ENCODE results near the gene CACNA1A.

The CACNA1A gene

DNA sequence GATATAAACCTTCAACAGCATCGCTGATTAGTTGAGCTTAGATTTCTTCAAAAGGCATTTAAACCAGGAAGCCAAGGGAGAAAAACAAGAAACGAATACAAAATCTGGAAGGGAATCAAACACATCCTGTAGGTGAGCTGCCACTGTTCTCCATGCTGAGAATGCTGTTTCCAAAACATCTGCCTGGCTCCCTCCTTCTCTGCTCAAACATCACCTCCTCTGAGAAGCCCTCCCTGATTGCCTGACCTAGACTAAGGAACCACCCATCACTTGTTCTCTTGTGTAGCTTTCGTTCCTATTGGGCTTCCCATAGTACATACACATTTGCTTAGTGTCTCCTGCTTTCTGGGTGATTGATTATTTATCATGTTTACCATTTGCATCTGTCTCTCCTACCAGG, 152.7 kb downstream of the CACNA1A start:
- Mint-ChIP-seq H3K27ac (no peak overlapping the region), H3K36me3 (no peaks in the 10 kb centered on the region), H3K27me3 (peaks cover 10% of the 10 kb centered on the region), H3K9me3 (peaks cover 3% of the 10 kb centered on the region), H3K4me3 (no peak overlapping the region), H3K4me1 (no peaks in the 10 kb centered on the region)
- no peak for DNase-seq (ENCODE audit: low spot score in 2 of 2)
- no peak for ATAC-seq (ENCODE audit: low read depth)

- Mint-ChIP-seq H3K27ac (no peak overlapping the region), H3K36me3 (peaks cover 2% of the 10 kb centered on the region), H3K4me1 (no peaks in the 10 kb centered on the region), H3K4me3 (no peak overlapping the region), H3K27me3 (peaks cover 19% of the 10 kb centered on the region), H3K9me3 (peaks cover 5% of the 10 kb centered on the region)
- ATAC-seq (ENCODE audit: low read depth): no peak
- no peak for DNase-seq (ENCODE audit: low spot score in 2 of 2)
These were observed 155.5 kb downstream of the CACNA1A start for GRCh38 chr19:13350759-13351158.

- Mint-ChIP-seq H3K27me3 (peaks cover 17% of the 10 kb centered on the region), H3K9me3 (peaks cover 5% of the 10 kb centered on the region), H3K27ac (no peak overlapping the region), H3K36me3 (peaks cover 2% of the 10 kb centered on the region), H3K4me1 (no peaks in the 10 kb centered on the region), H3K4me3 (no peak overlapping the region)
- DNase-seq (ENCODE audit: low spot score in 2 of 2) (no peak), ATAC-seq (ENCODE audit: low read depth) (no peak)
These were observed 156.2 kb downstream of the CACNA1A start for GRCh38 chr19:13350072-13350471.

- Mint-ChIP-seq H3K4me3 (no peak overlapping the region), H3K4me1 (no peaks in the 10 kb centered on the region), H3K27me3 (peaks cover 10% of the 10 kb centered on the region), H3K27ac (no peak overlapping the region), H3K9me3 (peaks cover 5% of the 10 kb centered on the region), H3K36me3 (peaks cover 2% of the 10 kb centered on the region)
- DNase-seq (ENCODE audit: low spot score in 2 of 2) (no peak), ATAC-seq (ENCODE audit: low read depth) (no peak)
These were observed 158.9 kb downstream of the CACNA1A start for GRCh38 chr19:13347367-13347766.

- no peak for DNase-seq (ENCODE audit: low spot score in 2 of 2)
- H3K36me3 Mint-ChIP-seq: peaks cover 2% of the 10 kb centered on the region
- no peaks in the 10 kb centered on the region for H3K4me1 Mint-ChIP-seq
- no peak overlapping the region for H3K27ac Mint-ChIP-seq
- H3K9me3 Mint-ChIP-seq: peaks cover 9% of the 10 kb centered on the region
- peaks cover 17% of the 10 kb centered on the region for H3K27me3 Mint-ChIP-seq
- no peak overlapping the region for H3K4me3 Mint-ChIP-seq
- ATAC-seq (ENCODE audit: low read depth): no peak
These were observed 162.8 kb downstream of the CACNA1A start for GRCh38 chr19:13343514-13343913.

- Mint-ChIP-seq H3K4me1 (no peaks in the 10 kb centered on the region), H3K36me3 (no peaks in the 10 kb centered on the region), H3K27me3 (peaks cover 18% of the 10 kb centered on the region), H3K27ac (no peak overlapping the region), H3K4me3 (no peak overlapping the region), H3K9me3 (peaks cover 7% of the 10 kb centered on the region)
- ATAC-seq (ENCODE audit: low read depth) (no peak), DNase-seq (ENCODE audit: low spot score in 2 of 2) (no peak)
These were observed 163.6 kb downstream of the CACNA1A start for GRCh38 chr19:13342672-13343071.

DNA sequence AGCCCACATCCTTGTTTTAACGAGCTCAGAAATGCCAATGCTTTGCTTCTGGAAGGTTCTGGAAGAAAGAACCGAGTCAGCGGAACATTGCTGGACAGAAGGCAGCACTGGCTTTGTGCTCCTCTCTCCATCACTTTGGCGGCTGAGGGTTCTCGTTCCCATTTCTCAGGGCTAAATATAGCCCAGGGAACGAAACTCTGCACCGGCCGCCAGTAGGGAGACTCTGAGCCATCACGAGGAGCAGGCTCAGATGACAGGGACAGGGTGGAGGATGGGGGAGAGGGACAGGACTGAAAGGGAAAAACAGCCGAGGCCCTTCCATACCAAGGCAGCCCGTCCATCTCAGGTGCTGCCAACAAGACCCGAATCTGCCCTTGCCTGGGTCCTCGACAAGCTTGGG, 166.4 kb downstream of the CACNA1A start:
- DNase-seq (ENCODE audit: low spot score in 2 of 2) (no peak), ATAC-seq (ENCODE audit: low read depth) (no peak)
- Mint-ChIP-seq H3K36me3 (no peaks in the 10 kb centered on the region), H3K27me3 (peaks cover 18% of the 10 kb centered on the region), H3K4me3 (no peak overlapping the region), H3K9me3 (peaks cover 5% of the 10 kb centered on the region), H3K27ac (no peak overlapping the region), H3K4me1 (no peaks in the 10 kb centered on the region)

DNA sequence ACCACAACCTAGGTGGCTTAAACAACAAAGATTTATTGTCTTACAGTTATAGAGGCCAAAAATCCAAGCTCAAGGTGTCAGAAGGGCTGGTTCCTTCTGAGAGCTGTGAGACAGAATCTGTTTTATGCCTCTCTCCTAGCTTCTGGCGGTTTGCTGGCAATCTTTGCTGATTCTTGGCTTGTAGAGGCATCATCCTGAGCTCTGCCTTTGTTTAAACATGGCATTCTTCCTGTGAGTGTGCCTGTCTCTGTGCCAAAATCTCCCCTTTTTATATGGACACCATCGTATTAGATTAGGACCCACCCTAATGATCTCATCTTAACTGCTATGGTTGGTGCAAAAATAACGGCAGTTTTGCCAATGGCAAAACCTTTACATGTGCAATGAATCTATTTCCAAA, 169.1 kb downstream of the CACNA1A start:
- DNase-seq (ENCODE audit: low spot score in 2 of 2): no peak
- Mint-ChIP-seq H3K36me3 (peaks cover 2% of the 10 kb centered on the region), H3K4me3 (no peak overlapping the region), H3K27ac (no peak overlapping the region), H3K4me1 (no peaks in the 10 kb centered on the region), H3K9me3 (peaks cover 6% of the 10 kb centered on the region), H3K27me3 (peaks cover 28% of the 10 kb centered on the region)
- no peak for ATAC-seq (ENCODE audit: low read depth)

GRCh38 chr19:13334801-13335481, 171.3 kb downstream of the CACNA1A start:
- Mint-ChIP-seq H3K4me1 (no peaks in the 10 kb centered on the region), H3K4me3 (no peak overlapping the region), H3K36me3 (peaks cover 2% of the 10 kb centered on the region), H3K27ac (no peak overlapping the region), H3K9me3 (peaks cover 3% of the 10 kb centered on the region), H3K27me3 (peaks cover 25% of the 10 kb centered on the region)
- DNase-seq (ENCODE audit: low spot score in 2 of 2) (no peak), ATAC-seq (ENCODE audit: low read depth) (no peak)

DNA sequence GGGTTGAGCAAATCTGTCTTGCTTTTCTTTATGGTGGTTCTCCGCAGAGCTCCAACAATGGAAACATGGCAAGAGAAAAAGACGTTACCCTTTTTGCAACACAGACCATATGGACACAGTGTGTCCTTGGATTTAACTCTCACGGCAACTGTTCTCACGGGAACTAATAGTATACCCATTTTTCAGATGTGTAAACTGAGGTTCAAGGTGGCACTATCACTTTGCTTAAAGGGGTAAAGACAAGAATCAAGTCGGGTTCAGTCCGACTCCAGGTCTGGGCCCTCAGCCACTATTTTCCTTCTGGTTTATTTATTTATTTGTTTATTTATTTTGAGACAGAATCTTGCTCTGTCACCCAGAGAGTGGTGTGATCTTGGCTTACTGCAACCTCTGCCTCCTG, 176.0 kb downstream of the CACNA1A start:
- H3K36me3 Mint-ChIP-seq: peaks cover 2% of the 10 kb centered on the region
- H3K9me3 Mint-ChIP-seq: peaks cover 1% of the 10 kb centered on the region
- H3K27ac Mint-ChIP-seq: no peak overlapping the region

DNA sequence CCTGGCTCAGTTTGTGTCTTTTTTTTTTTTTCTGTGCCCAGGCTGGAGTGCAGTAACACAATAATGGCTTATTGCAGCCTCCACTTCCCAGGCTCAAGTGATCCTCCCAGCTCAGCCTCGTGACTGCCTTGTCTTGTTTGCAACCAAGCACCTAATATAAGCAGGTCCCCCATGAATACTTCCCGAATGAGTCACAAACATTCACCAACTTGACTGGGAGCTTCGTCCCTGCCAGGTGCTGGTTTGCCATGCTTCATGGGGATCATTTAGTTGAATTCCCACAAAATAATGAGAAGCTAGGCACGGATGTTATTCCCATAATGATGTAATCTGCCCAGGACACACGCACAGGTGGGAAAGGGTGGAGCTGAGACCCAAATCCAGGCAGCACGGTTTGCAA, 176.5 kb downstream of the CACNA1A start:
- Mint-ChIP-seq H3K36me3 (peaks cover 2% of the 10 kb centered on the region), H3K27me3 (peaks cover 16% of the 10 kb centered on the region), H3K27ac (no peak overlapping the region), H3K9me3 (peaks cover 4% of the 10 kb centered on the region), H3K4me3 (no peak overlapping the region), H3K4me1 (no peaks in the 10 kb centered on the region)
- ATAC-seq (ENCODE audit: low read depth) (no peak), DNase-seq (ENCODE audit: low spot score in 2 of 2) (no peak)

More for the DNA sequence above, 176.0 kb downstream of the CACNA1A start:
- Mint-ChIP-seq H3K27me3 (peaks cover 16% of the 10 kb centered on the region), H3K4me3 (no peak overlapping the region), H3K4me1 (no peaks in the 10 kb centered on the region)
- DNase-seq (ENCODE audit: low spot score in 2 of 2) (no peak), ATAC-seq (ENCODE audit: low read depth) (no peak)

DNA sequence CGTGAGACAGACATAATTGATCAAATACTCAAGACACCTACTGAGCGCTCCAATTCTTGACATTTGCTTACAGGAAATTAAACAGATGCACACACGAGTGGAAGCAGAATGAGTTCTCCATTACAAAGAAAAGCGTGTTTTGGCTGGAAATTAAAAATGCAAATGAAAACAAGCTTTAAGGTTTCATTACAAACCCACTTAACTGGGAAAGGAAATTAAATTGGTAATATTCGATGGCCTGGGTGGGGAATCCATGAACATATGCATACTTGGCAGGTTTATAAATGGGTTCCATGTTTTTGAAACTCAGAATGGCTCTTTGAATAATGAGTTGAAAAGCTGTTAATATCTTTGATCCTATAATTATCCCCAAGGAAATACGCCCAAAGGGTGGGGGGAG, 178.0 kb downstream of the CACNA1A start:
- DNase-seq (ENCODE audit: low spot score in 2 of 2): no peak
- Mint-ChIP-seq H3K27ac (no peak overlapping the region), H3K4me3 (no peak overlapping the region), H3K9me3 (peaks cover 6% of the 10 kb centered on the region), H3K27me3 (peaks cover 9% of the 10 kb centered on the region), H3K4me1 (no peaks in the 10 kb centered on the region), H3K36me3 (no peaks in the 10 kb centered on the region)
- ATAC-seq (ENCODE audit: low read depth): no peak

- ATAC-seq (ENCODE audit: low read depth) (no peak), DNase-seq (ENCODE audit: low spot score in 2 of 2) (no peak)
- Mint-ChIP-seq H3K4me1 (no peaks in the 10 kb centered on the region), H3K27ac (no peak overlapping the region), H3K9me3 (peaks cover 13% of the 10 kb centered on the region), H3K27me3 (peaks cover 23% of the 10 kb centered on the region), H3K36me3 (peaks cover 2% of the 10 kb centered on the region), H3K4me3 (no peak overlapping the region)
These were observed 186.8 kb downstream of the CACNA1A start for GRCh38 chr19:13319526-13319925.

GRCh38 chr19:13318190-13318589, 188.1 kb downstream of the CACNA1A start:
- no peak for ATAC-seq (ENCODE audit: low read depth)

GRCh38 chr19:13315495-13315894, 190.8 kb downstream of the CACNA1A start:
- DNase-seq (ENCODE audit: low spot score in 2 of 2) (no peak), ATAC-seq (ENCODE audit: low read depth) (no peak)
- no peaks in the 10 kb centered on the region for H3K36me3 Mint-ChIP-seq
- no peak overlapping the region for H3K27ac Mint-ChIP-seq
- peaks cover 10% of the 10 kb centered on the region for H3K9me3 Mint-ChIP-seq
- no peaks in the 10 kb centered on the region for H3K4me1 Mint-ChIP-seq
- peaks cover 24% of the 10 kb centered on the region for H3K27me3 Mint-ChIP-seq
- no peak overlapping the region for H3K4me3 Mint-ChIP-seq

More at GRCh38 chr19:13318190-13318589, 188.1 kb downstream of the CACNA1A start:
- Mint-ChIP-seq H3K36me3 (peaks cover 2% of the 10 kb centered on the region), H3K4me1 (no peaks in the 10 kb centered on the region), H3K27ac (no peak overlapping the region), H3K9me3 (peaks cover 11% of the 10 kb centered on the region), H3K27me3 (peaks cover 23% of the 10 kb centered on the region), H3K4me3 (no peak overlapping the region)
- DNase-seq (ENCODE audit: low spot score in 2 of 2): no peak

All from memory B cell (primary cell).